Measurements from ENCODE around the gene TTC22. TPM values are rescaled to one million over a fixed set of nuclear protein-coding genes. Genes with fewer than 3 reads are reported as not detected.

TTC22 gene
- total RNA-seq, 1 experiment from 2014 or later: 1.8 TPM

GRCh38 chr1:54772951-54773350, 28.2 kb downstream of the TTC22 start (continued):
- no peak for TF ChIP-seq REST (IDR thresholded peaks at IDR 0.05; ENCODE audit: low read depth)

GRCh38 chr1:54768093-54768492, 33.0 kb downstream of the TTC22 start:
- H3K27me3 ChIP-seq (ENCODE audit: insufficient read depth, low read length): no peaks in the 10 kb centered on the region
- peaks cover 5 to 17% of the 10 kb centered on the region in 2 experiments; a peak in 3 of 4 replicates for H3K4me1 ChIP-seq (ENCODE audit: control insufficient read depth in 1 of 2, insufficient read depth in 2 of 2, low read length in 2 of 2)
- intact Hi-C loops (cut with micrococcal nuclease): loop anchor here (5.0 kb wide), 1 partner anchor 39 kb away; a partner anchor contains a TSS
- H3K4me3 ChIP-seq (replicated peaks in 1 of 2; ENCODE audit: low read depth in 1 of 2, low read length in 2 of 2): no peak overlapping the region
- H3K9me2 ChIP-seq (ENCODE audit: insufficient read depth): no peaks in the 10 kb centered on the region
- H4K20me1 ChIP-seq (ENCODE audit: insufficient read depth): no peaks in the 10 kb centered on the region
- POLR2A ChIA-PET: no interaction called here
- DNase-seq (ENCODE audit: low read depth, low spot score) (no peak), ATAC-seq (no peak)
- H3K9ac ChIP-seq (ENCODE audit: low read length): no peak overlapping the region
- H3K79me2 ChIP-seq (ENCODE audit: insufficient read depth, low read length): peaks cover 10% of the 10 kb centered on the region
- RAD21 ChIA-PET (ENCODE audit: low non-redundant PET in 1 of 2, low total read pairs in 2 of 2, uncharacterized antibody in 2 of 2, unreplicated experiment in 2 of 2): no interaction called here
- TF ChIP-seq RAD21 (IDR thresholded peaks at IDR 0.05; ENCODE audit: low read depth) (peak; percentile 57), CTCF (IDR thresholded peaks at IDR 0.05 in 2 of 3, conservative IDR thresholded peaks at IDR 0.05 in 1 of 3; ENCODE audit: borderline replicate concordance in 1 of 3, insufficient read depth in 1 of 3, low read depth in 2 of 3, low read length in 2 of 3) (peak in 2 of 3 experiments; percentile 29 to 33; a peak in 4 of 6 replicates), JUND (IDR thresholded peaks at IDR 0.05) (no peak)
- no TSS peak for BruUV-seq (replicated peaks)
- no peaks in the 10 kb centered on the region for H3K9me3 ChIP-seq (ENCODE audit: control insufficient read depth in 1 of 2, insufficient read depth in 1 of 2, low read depth in 1 of 2, low read length in 2 of 2)
- no peak overlapping the region for H3K4me2 ChIP-seq (ENCODE audit: low read length)
- H2AFZ ChIP-seq (ENCODE audit: low read depth, low read length, poor library complexity, severe bottlenecking): no peak overlapping the region
- H3K27ac ChIP-seq (ENCODE audit: low read depth, low read length): no peak overlapping the region
- no peaks in the 10 kb centered on the region for H3K36me3 ChIP-seq (ENCODE audit: control insufficient read depth in 1 of 2, insufficient read depth in 2 of 2, low read length in 2 of 2)
- CTCF ChIA-PET: interaction anchor here (0.7 kb wide), 1 partner anchor 254 kb away, joined by 3 read pairs; no protein-coding TSS in a partner anchor
